ENCODE data around the gene INSIG1.

The INSIG1 gene

DNA sequence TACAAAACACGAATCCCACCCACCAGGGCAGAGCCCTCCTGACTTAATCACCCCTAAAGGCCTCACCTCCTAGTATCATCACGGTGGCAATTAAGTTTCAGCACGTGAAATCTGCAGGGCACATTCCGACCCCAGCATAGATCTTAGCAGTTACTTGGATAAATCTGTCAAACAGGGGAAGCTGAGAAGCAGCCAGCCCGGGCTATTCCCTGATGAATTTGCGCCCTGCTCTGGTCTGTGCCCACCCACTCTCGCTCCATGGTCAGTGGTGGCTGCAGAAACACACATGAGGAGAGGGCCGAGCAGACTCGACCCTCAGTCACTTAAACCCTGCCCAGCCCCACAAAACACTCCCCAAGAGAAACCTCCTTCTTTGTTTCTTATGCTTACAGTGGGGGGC, 28.7 kb downstream of the INSIG1 start:
- DNase-seq (ENCODE audit: low read depth in 2 of 2), result no peak

DNA sequence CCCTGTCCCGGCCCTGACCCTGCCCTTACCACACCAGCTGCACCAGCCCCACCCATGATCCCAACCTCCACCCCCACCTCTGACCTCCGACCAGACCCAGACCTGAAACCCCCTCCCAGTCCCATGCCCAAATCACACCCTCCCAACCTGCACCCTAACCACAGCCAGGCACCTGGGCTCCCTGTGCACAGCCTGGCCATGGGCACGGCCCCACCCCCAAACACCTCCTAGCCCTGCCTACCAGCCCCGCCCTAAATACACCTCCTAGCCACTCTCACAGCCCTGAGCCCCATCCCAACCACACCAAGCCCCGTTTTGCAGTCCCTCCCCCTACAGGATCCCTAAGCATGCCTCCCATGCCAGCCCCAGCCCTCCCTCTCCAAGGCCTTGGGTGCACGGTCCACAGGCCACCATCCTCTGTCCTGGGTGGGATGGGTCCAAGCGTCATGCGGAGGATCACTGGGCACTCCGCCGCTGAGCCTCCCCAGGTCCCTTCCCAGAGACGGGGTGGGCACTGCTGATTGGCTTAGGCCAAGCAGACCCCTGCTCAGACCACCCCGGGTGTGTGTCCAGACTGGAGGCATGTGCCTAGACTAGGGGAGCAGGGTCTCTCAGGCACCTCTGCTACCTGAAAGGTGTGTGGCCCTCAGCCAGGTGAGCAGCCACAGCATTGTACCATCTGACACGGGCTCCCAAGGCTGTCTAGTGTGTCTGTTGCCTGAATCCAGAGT, 30.1 kb downstream of the INSIG1 start:
- no peak for DNase-seq (ENCODE audit: low read depth in 2 of 2)

- no peak for DNase-seq (ENCODE audit: low read depth in 2 of 2)
Measured at GRCh38 chr7:155329225-155329624, 31.5 kb downstream of the INSIG1 start.

DNA sequence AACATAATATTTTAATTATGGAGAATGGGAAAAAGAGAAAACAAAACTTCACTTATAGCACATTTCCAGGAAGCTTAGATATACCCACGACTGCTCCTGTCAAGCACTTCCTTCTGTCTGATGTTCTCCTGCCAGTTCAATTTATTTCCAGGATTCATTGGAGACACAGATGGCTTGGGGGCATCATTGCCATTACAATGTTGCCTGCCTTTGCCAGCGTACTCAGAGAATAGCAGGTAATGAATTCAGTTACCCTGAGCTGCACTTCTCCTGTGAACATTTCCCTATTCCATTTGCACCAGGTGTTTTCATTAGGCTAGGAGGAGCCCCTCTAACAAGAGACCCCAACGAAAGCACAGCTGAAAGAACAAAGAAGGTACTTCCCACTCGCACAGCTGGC, 33.7 kb downstream of the INSIG1 start:
- no peak for DNase-seq (ENCODE audit: low read depth in 2 of 2)

DNA sequence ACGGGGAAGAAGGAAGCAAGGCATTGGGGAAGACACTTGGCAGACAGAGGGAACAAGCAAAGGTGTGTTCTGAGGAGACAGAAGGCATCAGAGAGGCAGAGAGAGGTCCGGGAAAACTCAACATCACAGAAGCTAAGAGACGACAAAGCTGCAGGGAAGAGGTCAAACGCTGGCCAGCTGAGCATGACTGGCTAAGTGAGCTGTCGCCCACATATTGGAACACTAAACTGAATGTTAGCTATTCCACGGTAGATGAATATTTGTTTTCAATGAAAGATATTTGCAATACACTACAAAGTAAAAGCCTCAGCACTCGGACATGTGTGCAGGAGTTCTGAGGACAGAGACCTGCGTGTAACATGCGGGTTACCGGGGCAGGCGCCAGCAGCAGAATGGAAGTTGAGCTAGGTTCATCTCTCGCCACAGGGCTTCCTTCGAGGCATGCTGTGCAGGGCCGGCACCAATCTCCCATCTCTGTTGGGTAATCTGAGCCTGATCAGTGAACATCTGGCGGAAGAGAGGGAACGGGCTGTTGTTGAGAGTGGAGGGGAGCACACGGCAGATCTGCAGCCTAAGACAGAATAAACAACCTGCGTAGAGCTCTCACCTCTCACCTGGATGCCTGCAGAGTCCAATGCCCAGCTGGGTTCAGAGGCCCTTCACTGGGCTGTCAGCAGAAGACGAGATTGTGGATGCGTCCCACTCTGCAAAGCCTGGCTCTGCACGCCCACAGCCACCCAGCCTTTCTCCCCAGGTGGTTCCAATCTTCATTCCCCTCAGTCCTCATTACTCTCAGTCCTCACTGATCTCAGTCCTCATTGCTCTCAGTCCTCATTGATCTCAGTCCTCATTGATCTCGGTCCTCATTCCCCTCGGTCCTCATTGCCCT, 35.9 kb downstream of the INSIG1 start:
- no peak for DNase-seq (ENCODE audit: low read depth in 2 of 2)

GRCh38 chr7:155336812-155337602, 39.3 kb downstream of the INSIG1 start:
- DNase-seq (ENCODE audit: low read depth in 2 of 2), result no peak

DNA sequence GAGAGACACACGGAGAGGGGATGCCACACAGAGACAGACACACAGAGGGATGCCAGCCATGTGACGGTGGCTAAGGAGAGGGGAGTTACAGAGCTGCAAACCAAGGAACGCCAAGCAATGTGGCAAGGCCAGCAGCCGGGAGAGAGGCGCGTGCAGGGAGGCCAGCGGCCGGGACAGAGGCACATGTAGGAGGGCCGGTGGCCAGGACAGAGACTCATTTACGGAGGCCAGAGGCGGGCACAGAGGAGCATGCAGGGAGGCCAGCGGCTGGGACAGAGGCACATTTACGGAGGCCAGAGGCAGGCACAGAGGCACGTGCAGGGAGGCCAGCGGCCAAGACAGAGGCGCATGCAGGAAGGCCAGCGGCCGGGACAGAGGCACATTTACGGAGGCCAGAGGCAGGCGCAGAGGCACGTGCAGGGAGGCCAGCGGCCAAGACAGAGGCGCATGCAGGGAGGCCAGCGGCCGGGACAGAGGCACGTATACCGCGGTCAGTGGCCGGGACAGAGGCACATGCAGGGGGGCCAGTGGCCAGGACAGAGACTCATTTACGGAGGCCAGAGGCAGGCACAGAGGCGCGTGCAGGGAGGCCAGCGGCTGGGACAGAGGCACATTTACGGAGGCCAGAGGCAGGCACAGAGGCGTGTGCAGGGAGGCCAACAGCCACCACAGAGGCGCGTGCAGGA, 40.4 kb downstream of the INSIG1 start:
- DNase-seq (ENCODE audit: low read depth in 2 of 2), result no peak

DNA sequence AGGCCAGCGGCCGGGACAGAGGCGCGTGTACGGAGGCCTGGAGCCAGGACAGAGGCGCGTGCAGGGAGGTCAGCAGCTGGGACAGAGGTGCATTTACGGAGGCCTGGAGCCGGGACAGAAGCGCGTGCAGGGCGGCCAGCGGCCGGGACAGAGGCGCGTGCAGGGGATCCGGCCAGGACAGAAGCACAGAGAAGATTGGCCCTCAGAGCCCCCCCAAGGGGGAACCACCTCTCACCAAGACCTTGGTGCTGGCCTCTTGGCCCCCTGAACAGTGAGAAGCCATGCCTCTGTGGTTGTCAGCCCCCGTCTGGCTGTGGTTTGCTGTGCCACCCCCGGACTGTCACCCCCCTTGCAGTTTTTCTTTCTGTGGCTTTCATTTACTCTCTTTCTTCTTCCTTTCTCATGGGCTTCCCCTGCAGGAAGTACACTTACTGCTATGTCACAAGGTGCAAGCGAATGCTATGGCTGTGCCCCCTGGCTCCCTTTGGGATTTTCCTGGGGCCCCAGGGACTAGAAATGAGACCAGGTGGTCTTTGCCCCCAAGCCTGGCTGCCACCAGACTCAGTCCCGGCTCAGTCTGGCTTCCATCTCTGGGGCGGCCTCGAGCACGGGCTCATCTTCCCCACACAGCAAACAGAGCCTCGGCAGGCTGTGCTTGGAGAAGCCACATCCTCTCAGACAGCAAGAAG, 41.1 kb downstream of the INSIG1 start:
- DNase-seq (ENCODE audit: low read depth in 2 of 2), result no peak

DNA sequence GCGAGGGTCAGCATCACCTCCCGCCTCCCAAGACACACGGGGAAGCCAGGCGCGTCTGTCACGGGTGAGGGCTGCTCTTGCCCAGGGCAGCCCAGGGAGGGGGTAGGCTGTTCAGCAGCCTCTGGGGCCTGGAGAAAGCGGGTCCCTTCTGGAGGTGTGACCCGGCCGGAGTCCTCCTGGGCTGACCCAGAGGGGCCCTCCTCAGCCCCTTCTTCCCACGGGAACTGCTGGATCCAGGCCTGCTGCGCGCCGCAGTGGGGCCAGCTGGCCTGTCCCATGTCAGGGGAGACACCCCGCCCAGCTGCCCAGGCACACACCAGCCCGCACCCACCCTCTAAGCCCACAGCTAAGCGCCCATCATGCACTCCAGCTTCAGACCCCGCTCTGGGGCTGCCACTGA, 41.8 kb downstream of the INSIG1 start:
- DNase-seq (ENCODE audit: low read depth in 2 of 2), result no peak

DNA sequence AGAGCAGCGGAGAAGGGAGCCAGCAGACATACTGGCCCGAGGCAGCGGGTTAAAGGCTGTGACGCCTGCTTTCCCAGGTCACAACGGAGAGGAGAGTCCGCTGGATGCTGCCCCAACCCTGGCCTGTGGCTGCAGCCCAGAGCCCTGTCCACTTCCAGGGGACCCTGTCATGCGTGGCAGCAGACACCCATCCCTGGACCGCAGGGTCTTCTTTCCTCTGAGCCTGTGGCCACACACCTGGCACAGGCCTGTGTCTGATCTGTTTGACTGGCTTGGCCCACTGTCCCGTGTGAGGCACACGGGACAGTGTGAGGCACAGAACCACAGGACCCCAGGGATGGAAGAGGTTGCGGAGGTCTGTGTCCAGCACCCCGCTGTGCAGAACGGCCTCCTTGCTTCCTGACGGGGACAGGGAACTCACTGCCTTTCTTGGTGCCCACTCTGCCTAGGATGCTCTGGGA, 42.4 kb downstream of the INSIG1 start:
- DNase-seq (ENCODE audit: low read depth in 2 of 2), result no peak

- DNase-seq (ENCODE audit: low read depth in 2 of 2), result no peak
Measured at GRCh38 chr7:155340721-155341120, 43.0 kb downstream of the INSIG1 start.

- no peak for DNase-seq (ENCODE audit: low read depth in 2 of 2)
Measured at GRCh38 chr7:155341463-155341983, 43.8 kb downstream of the INSIG1 start.

- no peak for DNase-seq (ENCODE audit: low read depth in 2 of 2)
Measured at GRCh38 chr7:155342313-155342712, 44.6 kb downstream of the INSIG1 start.

GRCh38 chr7:155343150-155343549, 45.5 kb downstream of the INSIG1 start:
- no peak for DNase-seq (ENCODE audit: low read depth in 2 of 2)

- DNase-seq (ENCODE audit: low read depth in 2 of 2), result no peak
Measured at GRCh38 chr7:155343661-155344121, 46.0 kb downstream of the INSIG1 start.

GRCh38 chr7:155344270-155344617, 46.6 kb downstream of the INSIG1 start:
- no peak for DNase-seq (ENCODE audit: low read depth in 2 of 2)

- DNase-seq (ENCODE audit: low read depth in 2 of 2), result peak; percentile 64 to 79
Measured at GRCh38 chr7:155344618-155345433, 47.1 kb downstream of the INSIG1 start.

DNA sequence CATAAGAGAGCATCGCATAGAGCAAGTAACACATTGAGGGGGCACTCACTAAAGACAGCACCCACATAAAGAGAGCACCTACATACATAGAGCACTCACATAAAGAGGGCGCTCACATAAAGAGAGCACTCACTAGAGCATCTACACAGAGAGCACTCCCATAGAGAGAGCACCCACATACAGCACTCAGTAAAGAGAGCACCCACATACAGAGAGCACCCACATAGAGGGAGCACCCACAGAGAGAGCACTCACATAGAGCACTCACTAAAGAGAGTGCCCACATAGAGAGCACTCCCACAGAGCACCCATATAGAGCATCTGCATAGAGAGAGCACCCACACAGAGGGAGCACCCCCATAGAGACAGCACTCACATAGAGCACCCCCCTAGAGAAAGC, 47.8 kb downstream of the INSIG1 start:
- DNase-seq (ENCODE audit: low read depth in 2 of 2), result no peak

DNA sequence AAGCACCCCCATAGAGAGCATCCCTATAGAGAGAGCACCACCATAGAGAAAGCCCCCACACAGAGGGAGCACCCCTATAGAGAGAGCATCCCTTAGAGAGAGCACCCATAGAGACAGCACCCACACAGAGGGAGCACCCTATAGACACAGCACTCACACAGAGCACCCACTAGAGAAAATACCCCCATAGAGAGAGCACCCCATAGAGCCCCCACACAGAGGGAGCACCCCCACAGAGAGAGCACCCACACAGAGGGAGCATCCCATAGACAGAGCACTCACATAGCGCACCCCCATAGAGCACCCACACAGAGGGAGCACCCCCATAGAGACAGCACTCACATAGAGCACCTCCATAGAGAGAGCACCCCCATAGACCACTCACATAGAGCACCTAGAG, 48.6 kb downstream of the INSIG1 start:
- DNase-seq (ENCODE audit: low read depth in 2 of 2), result no peak

DNA sequence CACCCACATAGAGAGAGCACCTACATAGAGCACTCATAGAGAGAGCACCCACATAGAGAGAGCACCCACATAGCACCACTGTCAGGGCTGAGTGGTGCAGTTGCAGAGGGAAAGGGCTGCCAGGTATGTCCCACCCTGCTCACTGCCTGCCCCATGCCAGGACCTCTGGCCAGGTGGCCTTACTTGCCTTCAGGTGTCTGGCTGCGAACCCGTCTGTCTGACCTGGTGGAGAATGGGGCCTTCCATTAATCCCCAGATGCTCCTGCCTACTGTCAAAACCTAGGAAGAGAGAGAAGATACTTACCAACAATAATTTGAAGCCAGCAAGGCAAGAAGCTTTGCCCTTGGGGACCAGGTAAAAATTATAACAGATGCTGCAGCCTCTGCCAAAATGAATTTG, 51.1 kb downstream of the INSIG1 start:
- no peak for DNase-seq (ENCODE audit: low read depth in 2 of 2)
